VCaP (cell line): ENCODE measurements around the gene FUT7.

Experiments
- H3K27ac ChIP-seq: fragments of 450-650 bp; 2 replicates; pipeline ENCODE4 v1.5.1; 2017
- TF ChIP-seq, protein P1 (sequence below): fragments of 450-650 bp; conservative IDR thresholded peaks from 2 replicates; pipeline ENCODE4 v1.5.1; 2017; ENCODE audit warnings: mild to moderate bottlenecking, moderate library complexity

FUT7 gene

DNA sequence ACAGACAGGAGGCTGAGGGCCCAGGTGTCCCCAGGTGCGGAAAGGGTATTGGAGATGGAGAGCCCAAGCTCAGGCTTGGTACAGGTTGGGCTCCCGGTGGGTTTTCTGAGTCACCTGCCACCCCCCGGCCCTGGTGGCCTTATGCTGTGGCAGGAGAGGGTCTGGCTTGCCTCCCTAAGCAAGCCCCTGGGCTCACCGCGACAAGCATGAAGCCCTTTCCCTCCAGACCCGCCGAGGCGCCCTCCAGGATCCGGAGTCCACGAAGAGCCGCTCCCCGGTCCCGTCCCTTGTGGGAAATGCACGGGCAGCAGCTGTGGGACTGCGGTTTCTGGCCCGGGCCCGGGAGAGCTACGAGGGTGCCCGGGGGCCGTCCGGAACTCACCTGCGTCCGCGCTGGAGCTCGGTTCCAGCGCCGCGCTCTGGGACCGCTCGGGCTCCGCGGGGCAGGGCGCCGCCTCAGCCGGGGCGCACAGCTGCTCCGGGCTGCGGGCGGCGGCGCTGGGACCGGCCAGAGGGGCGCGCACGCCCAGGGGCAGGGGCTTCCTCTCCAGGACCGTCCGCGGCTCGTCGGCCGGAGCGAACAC lies 37.7 kb upstream of the FUT7 start:
- TF ChIP-seq, protein P1, sequence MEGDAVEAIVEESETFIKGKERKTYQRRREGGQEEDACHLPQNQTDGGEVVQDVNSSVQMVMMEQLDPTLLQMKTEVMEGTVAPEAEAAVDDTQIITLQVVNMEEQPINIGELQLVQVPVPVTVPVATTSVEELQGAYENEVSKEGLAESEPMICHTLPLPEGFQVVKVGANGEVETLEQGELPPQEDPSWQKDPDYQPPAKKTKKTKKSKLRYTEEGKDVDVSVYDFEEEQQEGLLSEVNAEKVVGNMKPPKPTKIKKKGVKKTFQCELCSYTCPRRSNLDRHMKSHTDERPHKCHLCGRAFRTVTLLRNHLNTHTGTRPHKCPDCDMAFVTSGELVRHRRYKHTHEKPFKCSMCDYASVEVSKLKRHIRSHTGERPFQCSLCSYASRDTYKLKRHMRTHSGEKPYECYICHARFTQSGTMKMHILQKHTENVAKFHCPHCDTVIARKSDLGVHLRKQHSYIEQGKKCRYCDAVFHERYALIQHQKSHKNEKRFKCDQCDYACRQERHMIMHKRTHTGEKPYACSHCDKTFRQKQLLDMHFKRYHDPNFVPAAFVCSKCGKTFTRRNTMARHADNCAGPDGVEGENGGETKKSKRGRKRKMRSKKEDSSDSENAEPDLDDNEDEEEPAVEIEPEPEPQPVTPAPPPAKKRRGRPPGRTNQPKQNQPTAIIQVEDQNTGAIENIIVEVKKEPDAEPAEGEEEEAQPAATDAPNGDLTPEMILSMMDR: no peak; the same call in 1 of the 2 replicates
- peak overlapping the region; percentile 96 for H3K27ac ChIP-seq

DNA sequence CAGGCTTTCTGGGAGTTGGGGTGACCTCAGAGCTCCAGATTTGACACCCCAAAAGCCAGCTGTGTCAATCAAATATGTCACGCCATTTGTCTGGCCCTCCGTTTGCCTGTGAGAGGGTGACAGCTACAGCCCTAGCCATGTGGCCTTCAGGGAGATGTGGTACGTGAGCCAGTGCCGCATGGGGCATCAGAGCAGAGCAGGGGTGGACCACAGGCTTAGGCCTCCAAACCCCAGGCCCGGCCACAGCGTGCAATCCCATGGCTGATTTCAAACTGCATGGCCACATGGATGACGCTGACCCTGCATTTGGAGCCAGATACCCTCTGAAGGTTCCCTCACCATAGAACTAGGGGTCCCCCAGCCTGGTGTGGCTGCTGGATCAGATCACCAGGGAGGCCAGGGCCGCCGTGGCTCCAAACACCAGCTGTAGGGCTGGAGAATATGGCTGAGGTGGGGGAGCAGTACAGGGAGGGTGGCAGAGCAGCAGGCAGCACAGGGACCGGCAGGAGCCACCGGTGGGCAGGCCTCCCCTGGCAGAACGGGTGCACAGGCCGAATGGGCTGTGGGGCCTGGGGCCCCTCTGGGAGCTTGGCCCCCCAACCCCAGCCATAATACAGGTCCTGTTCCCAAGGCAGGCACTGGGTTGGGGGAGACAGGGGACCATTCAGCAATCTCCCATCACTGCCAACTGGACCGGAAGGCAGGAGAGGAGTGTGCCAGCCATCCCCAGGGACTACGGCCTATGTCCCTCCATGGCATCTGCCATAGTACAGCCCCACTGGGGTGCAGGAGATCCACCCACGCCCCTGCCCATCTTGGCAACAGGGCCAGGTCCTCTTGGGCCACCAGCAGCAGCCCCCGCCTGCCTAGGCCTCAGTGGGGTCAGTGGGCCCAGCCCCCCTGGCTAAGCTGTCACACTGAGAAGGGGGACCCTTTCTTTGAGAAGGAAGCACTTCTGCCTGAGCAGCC lies 36.9 kb upstream of the FUT7 start:
- H3K27ac ChIP-seq: peak overlapping the region; percentile 96
- TF ChIP-seq, protein P1: no peak

DNA sequence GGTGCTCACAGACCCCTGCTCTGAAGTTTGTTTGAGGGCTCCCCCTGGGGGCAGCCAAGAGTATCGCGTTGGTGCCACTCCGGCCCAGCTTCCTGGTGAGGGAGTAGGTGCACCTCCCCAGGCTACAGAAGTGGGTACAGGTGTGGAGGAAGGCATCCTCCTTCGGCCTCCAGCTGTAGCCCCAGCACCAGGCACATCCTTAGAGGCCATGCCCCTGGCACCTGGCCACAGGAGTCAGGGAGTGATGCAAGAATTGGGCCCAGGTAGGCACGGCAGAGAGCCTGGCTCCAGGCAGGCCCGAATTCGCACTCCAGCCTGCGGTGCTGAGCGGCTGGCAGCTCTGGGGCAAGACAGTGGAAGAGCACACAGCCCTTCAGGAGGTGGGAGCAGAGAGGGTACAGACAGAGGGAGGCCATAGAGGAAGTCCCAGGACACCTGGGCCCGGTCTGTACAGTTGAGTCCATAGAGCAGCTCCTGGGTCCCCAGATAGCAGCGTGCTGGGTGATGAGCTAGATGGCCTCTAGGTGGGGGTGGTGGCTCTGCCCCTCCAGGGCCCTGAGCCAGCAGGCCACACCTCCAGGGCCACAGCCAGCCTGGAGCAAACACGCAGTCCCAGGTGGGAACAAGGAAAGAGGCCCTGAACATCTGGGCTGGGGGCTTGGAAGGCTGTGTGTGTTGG lies 36.1 kb upstream of the FUT7 start:
- TF ChIP-seq, protein P1: peak; percentile 90
- H3K27ac ChIP-seq: peak overlapping the region; percentile 96

DNA sequence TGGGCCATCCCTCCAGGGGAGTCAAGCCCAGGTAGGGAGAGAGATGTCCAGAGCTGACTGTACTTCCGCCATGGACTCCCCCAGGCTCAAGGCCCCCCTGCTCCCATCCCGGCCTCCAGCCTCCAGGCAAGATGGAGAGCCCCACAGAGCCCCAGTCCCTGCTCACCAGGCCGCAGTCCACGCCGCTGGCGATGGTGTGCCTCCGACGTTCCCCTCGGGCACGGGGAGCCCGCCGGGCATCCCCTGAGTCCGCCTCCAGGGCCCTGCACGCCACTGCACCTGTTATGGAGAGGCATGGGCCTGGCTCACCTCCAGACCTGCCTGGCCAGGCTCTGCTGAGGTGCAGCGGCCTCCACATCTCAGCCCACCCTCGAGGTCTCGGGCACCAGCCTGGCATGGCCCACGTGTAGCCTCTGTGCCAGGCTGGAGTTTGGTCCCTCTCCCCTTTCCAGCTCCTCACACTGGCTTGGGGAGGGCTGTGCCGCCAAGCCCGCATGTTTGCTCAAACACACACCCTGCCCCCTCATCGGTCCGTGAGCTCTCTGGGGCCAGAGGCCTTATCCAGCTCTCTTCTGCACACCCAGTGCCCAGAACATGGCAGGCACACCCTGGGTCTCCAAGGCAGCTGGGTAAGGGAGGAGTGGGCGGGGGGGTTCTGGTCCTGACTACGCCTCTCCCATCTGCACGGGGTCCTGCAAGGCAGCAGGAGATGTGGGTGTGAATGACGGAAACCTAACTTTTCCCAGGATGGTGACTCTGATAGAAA lies 34.4 kb upstream of the FUT7 start:
- TF ChIP-seq, protein P1: no peak
- peak overlapping the region; percentile 96 for H3K27ac ChIP-seq

DNA sequence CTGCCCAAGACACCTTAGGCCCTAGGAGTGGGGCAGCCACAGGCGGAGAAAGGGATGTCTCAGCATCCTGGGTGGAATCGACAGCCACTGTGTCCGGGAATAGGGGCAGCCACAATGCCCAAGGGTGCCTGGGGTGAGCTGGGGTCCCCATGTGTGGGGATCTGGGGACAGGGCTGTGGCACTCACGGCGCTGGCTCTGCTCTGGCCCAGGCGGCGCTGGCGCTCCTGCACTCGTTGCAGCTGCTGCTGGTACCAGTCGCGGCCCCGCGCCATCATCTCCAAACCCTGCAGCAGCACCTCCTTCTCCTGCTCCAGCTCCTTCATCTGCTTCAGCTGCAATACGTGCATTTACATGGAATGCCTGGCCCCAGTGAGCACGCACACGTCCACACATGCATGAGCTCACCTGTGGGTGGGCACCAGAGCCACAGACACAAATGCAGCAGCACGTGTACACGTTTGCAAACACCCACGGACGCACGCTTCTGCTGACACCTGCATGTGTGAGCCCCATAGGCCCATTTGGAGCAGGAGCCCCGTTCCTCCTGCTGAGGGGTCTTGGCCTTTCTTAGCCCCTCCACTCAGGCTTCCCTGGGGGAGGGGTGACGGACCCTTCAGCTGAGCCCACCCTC lies 33.6 kb upstream of the FUT7 start:
- peak overlapping the region; percentile 96; the same call in 1 of the 2 replicates for H3K27ac ChIP-seq
- TF ChIP-seq, protein P1: no peak

DNA sequence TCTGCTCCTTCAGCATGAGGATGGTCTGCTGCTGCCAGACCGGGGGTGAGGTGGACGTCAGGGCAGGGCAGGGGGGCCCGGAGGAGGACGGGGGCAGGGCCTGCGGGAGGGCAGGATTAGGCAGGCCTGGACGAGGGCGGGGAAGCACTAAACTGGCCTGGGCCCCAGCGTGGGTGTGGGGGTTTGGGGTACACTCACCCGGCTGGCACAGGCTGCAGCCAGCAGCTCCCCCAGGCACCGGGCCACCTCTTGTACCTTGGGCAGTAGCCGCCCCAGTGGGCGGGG lies 32.9 kb upstream of the FUT7 start:
- TF ChIP-seq, protein P1: no peak
- H3K27ac ChIP-seq: no peak overlapping the region
